Activated T-helper 1 cell treated with Interleukin-2 at 50 U/mL for 16 hours (primary cell): ENCODE measurements around the gene DST.

ENCODE experiments used
- DNase-seq: peaks from one replicate; pipeline ENCODE4 v3.0.0-alpha.2; 2020; ENCODE audit warnings: low read depth

DST gene

DNA sequence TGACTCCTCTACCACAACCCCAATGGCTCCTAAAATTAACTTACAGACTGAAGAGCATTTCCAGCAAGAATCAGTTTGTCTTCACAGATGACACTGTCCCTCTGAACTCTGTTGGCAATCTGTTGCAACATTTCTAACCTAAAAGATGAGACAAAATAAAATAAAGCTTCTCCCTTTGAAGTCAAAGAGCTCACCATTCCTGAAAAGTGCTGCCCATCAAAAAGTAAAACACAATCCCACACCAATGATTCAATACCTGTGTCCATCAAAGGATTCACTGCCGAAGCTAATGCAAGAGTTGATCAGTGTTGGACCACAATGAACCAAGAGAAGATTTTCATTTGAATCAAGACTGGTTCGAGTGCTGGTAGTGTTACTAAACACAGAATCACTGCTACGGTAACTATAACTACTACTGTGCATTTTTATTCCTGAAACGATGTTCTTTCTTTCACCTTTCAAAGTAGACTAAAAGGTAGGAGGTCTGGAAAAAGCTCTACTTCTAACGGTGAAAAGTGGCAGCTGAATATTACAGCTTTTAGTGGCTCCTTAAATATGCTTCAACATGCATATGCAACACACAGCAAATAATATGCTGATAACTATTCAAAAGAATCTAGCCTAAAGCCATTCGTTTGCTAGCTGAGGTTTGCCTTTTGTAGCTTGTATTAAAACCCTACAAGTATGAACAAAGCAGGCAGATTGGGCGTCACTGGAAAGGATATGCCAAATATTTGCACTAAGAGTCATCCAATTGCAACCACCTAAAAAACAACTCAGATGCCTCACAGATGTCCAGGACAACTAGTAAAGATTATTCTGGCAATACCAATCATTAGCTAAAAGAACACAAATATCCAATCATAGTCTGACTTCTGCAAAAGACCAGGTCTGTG lies at the start of gene DST:
Gene DST, minus strand, starts transcription at position 524 of the 896 bp plus-strand sequence.
- no peak for DNase-seq

DNA sequence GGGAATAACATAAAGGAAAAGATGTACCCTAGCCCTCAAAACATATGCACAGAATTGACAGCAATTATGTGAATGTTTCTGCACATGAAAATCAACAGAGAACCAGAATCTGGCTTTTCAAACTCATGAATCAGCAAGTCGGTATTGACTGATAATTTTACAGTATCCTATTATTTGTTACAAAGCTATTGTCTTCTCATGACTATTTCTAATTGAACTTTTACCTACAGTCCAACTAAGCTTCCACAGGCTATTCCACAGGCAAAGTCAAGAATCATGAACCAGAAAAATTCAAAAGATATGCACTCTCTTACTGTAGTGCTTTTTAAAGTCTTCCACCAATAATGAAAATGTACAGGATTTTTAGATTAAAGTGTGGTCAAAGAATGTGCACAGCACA lies 49.1 kb upstream of the DST start:
- DNase-seq: no peak

DNA sequence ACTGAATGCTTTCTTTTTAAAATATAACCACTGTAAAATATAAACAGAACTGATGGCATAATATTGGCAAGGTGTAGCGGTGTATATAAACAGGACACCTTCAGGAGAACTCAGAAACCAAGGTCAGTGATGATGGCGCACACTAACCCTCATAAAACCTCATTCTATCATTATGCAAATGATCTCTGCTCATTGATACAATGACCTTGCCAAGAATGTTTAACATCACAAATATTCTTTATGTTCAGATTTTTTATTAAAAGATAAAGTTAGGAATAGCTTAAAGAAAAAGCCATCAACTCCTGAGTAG lies 48.6 kb upstream of the DST start:
- no peak for DNase-seq

DNA sequence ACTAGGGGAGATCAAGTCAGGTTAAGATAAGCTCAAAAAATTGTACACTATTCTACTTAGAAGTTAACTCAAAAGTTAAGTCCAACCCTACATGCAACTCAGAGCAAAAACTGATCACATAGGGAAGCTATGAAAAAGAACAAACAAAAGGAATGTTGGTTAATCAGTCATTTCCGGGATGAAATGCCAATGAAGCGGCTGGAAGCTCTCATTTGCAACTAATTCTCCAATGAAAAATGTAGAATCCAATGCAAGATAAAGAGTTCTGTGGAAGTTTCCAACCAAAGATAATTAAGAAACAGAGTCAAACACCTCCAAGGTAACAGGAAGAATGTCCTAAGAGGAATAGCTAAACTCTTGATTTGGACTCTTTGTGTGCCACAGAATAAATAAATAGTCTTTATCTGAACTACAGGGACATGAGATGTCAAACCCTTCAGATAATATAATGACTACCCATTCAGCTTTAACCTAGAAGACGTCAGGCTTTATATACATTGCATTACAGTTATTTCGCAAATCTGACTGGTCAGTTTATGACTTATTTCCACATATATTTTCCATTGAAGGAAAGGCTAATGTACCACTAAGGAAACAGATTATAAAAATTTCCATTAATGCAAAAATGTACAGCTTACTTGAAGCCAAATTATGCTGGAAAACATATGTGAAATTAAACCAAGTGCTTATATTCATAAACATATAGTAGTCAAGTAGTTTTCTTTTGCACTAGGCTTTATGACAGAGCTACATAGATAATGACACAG lies 48.0 kb upstream of the DST start:
- DNase-seq: no peak

DNA sequence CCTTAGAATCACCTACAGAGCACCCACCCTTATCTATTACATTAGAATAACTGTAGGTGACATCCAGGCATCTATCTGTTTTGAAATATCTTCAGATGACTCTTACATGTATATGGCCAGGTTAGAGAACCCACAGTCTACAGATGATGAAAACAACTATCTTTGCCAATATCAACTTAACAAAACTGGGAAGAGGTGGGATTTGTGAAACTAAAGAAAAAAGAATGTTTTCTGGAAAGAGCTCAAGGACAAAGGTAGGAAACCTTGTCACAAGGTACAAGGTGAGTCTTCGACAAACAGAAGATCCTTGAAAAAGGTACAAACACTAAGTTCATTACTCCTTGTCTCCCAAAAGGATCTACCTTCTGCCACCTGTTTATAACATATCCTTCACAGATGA lies 47.0 kb upstream of the DST start:
- no peak for DNase-seq

DNA sequence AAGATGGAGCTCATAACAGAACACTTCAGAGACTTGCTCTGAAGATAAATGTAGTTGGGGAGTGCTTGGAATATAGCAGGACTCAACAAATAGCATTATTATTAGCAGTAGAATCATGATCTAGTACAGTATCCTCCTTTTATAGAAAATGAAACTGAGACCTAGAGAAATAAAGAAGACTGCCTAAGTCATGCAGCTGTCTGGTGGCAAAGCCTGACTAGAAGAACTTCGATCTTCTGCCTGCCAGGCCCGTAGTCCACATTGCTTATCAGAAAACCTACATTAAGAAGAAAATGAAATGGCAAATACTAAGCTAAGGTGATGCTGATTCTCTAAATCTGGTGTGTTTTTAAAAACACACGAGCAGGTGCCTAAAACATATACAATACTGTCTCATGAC lies 46.4 kb upstream of the DST start:
- DNase-seq: no peak

DNA sequence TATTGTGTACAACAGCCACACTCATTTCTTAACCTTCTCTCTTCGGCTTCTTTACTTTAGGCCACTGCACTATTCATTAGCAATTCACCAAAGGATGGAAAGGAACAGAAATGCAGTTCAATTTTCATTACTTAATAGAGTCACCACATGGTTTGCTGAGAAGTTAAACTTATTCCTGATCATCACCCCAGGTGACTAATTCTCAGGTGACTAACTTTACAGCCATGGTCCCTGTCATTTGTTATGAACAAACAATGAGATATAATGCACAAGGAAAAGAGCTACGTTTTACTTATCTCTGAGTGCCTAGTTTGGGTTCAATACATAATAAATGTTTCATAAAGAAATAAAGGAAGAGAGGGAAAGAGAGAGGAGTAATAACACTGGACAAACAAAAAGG lies 45.8 kb upstream of the DST start:
- no peak for DNase-seq

DNA sequence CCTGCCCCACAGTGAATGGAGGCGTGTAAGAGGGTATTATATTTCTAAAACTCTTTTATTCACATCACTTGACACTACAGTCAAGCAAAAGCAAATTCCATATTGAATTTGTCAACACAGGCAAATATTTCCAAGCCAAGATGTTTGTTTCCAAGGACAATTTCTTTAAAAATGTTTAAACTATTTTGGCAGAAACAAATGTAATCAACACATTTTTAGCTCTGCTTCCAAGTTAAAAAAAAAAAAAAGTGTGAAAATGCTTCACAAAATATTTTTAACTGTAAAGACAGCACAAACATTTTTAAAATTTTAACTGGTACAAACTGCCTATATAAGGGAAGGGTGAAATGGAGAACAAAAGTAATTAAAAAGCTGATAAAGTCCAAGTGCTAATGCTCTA lies 44.9 kb upstream of the DST start:
- DNase-seq: no peak

DNA sequence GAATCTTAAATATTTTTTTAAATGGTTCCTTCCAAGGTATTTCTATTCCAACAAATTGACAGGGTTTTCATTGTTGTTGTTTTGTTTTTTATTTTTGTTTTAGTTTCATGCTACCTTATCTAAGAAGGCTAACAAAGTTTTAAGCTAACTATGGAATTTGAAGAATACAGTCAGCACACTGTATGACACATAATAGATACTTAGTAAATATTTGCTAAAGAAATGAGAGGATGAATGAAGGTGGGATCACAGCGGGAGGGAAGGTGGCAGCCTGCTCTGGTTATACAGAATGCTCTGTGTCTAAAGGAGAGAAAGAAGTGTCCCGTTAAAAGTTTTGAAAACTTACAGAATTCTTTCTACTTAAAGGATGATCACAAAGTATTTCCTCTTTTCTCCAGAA lies 43.7 kb upstream of the DST start:
- no peak for DNase-seq

DNA sequence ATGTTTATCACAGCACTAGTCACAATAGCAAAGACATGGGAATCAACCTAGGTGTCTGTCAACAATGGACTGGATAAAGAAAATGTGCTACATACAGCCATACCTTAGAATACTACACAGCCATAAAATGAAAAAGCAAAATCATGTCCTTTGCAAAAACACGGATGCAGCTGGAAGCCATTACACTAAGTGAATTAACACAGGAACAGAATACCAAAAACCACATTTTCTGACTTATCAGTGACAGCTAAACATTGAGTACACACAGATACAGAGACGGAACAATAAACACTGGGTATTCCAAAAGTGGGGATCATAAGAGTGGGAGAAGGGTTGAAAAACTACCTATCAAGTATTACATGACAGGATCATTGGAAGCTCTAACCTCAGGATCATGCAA lies 43.3 kb upstream of the DST start:
- no peak for DNase-seq

DNA sequence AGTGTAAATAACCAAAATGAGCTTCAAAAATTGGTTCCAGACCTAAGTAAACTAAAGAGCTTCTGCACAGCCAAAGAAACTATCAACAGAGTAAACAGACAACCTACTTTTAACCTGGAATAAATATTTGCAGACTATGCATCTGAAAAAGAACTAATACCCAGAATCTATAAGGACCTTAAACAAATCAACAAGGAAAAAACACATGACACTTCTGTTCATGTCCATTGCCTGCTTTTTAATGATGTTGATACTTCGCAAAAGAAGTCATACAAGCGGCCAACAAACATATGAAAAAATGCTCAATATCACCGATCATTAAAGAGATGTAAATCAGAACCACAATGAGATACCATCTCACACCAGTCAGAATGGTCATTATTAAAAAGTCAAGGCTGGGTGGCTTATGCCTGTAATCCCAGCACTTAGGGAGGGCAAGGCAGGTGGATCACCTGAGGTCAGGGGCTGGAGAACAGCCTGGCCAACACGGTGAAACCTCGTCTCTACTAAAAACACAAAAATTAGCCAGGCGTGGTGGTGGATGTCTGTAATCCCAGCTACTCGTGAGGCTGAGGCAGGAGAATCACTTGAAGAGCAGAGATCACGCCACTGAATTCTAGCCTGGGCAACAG lies 42.5 kb upstream of the DST start:
- DNase-seq: no peak

DNA sequence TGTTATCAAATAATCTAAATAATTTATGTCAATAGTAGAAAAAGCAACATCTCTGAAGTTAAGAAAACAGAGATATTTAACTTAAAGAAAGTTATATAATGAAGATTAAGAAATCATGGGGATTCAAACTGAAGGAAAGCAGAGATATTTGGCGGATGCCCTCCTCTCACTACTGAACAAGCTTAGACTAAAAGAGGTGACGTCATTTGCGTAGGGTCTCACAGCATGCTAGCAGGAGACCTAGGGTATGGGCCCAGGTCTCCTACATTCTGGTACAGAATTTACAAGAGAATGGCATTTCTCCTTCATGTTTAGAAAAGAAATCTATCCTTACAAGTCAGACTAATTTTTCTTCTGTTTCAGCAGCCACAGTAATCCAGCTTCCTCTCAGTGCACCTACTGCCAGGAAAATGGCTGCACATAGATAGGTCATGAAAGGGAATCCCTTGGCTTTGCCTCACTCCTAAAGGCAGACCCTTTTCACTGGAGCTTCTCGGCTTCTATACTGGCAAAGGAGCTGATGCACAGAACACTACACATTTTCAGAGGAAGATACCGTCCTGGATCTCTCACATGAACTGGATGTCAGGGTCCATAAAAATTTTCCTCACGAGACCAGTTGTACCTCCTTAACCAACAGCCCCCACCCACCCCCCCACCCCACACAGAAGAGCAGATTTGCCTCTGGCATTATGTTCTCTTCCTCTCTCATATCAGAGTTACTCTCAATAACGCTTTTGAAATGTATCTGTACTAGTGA lies 41.8 kb upstream of the DST start:
- no peak for DNase-seq

DNA sequence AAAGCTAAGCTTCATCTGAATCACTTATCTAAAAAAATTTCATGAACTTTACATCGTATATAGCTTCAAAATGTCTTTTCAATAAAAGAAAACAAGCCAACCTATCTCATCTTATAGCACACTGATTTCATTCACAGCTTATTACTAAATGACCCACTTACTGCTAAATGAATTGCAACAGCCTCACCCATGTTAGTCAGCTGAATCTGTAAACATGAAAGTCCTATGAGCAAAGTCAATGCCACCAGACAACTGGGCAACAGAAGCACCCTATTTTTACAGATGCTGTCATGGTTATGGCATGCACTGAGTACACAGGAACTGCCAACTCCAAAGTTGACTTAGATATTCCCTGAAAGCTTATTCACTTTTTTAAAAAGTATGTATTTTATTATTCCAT lies 41.2 kb upstream of the DST start:
- DNase-seq: no peak

DNA sequence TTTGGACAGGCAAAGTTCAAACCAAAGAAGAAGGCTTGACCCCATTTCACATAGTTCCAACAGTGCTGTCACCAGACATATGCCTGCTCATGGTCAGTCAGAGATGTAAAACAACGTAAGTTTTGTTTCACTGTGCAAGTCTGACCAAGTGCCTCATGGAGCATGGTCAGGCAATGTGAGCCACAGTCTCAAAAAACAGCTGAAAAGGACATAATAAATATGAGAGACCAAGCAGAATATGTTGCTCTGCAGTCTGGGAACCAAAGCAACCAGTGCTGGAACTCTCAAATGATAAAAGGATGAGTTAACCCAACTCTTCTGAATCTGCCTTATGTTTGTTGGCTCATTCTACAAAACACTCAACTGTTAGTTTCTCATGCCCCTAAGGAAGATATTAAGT lies 39.9 kb upstream of the DST start:
- no peak for DNase-seq

DNA sequence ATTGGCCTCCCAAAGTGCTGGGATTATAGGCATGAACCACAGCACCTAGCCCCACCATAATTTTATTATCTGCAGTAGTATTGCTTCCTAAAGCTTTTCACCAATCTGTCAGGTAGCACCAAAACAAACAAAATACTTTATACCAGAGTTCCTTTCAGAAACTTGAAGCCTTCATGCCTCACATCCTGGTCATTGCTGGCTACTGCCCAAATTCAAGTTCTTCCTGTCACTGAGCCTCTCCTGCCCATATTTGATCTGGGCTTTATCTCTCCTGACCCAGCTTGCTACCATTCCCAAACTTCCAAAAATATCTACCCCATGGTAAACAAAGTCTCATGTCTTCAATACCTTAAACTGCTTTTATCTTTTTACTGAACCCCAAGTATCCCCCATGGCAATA lies 34.9 kb upstream of the DST start:
- DNase-seq: no peak

DNA sequence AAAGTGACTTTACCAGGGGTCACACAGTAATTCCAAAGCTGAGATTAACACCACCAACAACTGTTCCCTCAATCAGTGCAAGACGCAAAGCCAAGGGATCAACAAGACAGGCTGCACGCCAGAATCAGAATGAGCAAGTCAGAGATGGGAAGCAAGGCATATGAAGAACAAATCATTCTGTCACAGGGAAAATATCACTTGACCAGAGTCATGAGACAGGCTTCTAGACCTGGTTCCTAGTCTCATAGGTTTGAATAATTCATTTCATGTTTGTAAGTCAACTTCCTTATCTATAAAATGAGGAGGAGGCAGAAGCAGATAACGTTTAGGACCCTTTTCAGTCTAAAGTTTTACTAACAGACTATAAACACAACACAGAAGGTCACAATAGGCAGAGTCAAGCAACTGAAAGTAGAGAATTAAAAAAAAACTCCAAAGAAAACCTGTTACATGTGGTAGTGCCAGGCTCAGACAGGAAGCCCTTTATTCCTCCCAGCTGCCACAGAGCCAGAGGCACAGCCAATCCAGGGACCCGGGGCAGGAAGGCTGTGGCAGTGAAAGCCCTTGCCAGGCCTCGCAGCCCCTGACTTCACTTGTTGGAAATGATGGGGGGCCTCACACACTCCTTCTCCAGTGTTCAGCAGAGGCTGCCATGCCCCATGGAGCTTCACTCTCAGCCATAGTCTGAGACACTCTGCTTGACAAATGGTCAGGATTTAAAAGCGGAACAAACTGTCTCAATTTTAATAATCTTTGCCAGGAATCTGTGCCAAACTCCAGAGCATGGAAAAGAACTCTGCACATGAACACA lies 29.2 kb upstream of the DST start:
- DNase-seq: no peak

DNA sequence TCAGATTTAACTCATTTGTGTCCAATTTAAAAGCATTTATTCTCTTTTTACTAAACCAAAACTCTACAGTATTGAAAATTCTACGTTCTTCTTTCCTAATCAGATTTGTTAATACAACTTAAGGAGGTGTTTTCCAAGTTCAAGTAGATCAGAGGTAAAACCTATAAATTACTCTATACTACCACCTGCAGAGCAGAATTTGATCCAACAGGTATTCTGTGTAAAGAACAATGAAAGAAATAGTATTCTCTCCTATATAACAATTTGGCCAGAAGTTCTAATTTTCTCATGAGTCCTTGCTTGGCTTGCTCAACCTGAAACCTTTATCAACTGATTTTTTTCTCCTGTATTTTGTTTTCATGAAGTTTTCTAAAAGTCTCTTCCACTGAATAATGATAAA lies 28.5 kb upstream of the DST start:
- no peak for DNase-seq

DNA sequence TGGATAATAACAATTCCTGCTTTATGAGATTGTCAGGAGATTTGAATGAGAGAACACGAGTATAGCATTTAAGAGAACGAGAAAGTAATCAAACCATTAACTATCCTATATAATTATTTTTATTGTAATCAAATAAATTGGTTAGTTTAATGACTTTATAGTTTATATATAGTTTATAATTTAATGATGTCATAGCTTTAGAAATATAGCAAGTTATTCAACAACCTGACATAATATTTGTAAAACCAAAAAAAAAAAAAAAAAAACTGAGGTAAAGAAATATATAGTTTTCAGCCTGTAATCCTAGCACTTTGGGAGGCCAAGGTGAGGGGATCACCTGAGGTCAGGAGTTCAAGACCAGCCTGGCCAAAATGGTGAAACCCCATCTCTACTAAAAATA lies 26.4 kb upstream of the DST start:
- DNase-seq: no peak

DNA sequence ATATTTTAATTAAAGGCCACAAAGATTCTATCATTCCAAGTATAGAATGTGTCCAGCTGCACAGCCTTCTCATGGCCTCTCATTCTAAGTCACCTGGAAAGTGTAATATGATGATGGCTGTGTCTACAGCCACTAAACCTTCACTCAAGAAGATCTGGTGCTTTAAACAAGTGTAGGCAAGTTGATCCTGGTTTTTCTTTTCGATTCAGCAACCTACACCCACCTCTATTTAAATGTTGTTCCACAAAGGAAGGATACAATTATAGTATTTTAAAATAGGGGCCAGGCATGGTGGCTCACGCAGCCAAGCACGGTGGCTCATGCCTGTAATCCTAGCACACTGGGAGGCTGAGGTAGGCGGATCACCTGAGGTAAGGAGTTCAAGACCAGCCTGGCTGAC lies 25.5 kb upstream of the DST start:
- no peak for DNase-seq

DNA sequence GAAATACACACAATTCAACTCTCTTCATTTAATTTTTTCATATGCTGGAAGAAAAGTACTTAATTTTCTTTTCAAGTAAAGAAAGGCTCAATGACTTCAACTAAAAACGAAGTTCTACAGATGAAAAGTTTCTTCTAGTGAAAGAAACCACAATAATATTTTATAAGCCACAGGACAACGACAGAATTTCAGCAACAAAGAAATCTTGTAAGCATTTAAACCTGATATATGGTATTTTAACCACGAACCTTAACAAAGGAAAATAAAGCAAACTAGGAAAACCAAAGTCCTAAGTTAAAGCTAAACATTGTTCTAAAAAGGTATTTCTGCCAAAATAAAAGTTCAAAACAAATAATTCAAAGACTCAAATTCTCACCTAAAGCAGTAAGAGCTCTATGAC lies 24.6 kb upstream of the DST start:
- DNase-seq: no peak

DNA sequence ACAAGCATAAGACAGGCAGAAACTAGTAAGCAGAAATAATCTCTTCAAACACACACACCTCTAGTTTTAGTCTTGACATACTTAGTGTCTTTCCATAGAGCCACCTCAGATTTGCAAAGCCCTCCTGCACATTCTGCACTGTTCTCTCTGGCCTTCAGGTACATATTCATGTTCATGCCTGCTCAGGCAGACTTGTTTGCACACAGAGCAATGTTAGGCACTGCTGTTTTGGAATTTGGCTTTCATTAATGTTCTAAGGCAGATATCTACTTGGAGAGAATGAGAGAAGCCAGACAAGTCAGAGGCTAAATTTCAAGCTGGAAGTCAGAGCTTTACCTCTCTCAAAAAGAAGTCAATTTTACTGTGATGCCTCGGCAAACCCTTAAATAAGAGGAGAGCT lies 21.3 kb upstream of the DST start:
- no peak for DNase-seq

DNA sequence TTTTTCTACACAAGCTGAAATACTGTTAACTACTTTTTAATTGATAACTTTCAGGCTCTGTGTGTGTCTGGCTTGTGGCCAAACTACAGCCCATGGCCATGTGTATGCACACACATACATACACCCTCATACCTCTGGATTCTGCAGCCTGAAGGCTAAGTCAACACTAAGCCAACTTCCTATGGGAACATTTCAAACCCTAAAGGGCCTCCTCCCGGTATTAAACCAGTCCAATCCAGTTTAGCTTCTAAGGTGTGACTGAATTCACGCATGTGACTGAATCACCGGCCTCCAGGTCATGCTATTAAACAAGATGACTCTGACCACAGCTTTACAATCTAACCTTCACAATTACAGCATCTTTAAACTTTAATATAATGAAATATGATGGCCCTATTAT lies 20.7 kb upstream of the DST start:
- DNase-seq: no peak
